Pulmonary artery endothelial cell (primary cell): ENCODE data around the gene RREB1. TPM values are rescaled to one million over a fixed set of nuclear protein-coding genes. Genes with fewer than 3 reads are reported as not detected.

Experiments used
- DNase-seq: peaks from one replicate; pipeline ENCODE4 v3.0.0-alpha.2; 2011; ENCODE audit warnings: low read depth, low spot score
- total RNA-seq: library from RNA; depleted of rRNA; stranded (reverse); fragments of >200 nt; gene quantifications from 2 replicates; pipeline ENCODE4 v1.2.3, GENCODE V29; 2014

RREB1 gene
- total RNA-seq, 1 donor from 2014 or later, result 13.5 TPM

- no peak for DNase-seq
Observed at GRCh38 chr6:7100072-7100752, 7.5 kb upstream of the RREB1 start.

GRCh38 chr6:7100753-7101081 lies 7.0 kb upstream of the RREB1 start:
- no peak for DNase-seq

GRCh38 chr6:7101290-7101689 lies 6.5 kb upstream of the RREB1 start:
- no peak for DNase-seq

GRCh38 chr6:7104752-7105151 lies 3.0 kb upstream of the RREB1 start:
- no peak for DNase-seq

- no peak for DNase-seq
Observed at GRCh38 chr6:7106215-7106751, 1.5 kb upstream of the RREB1 start.

- no peak for DNase-seq
Observed at GRCh38 chr6:7106752-7107577, 796 bp upstream of the RREB1 start.

GRCh38 chr6:7108196-7108963 lies 619 bp downstream of the RREB1 start:
- DNase-seq, result no peak

- DNase-seq, result no peak
Observed at GRCh38 chr6:7108964-7109836, 1.4 kb downstream of the RREB1 start.

GRCh38 chr6:7110092-7110792 lies 2.5 kb downstream of the RREB1 start:
- no peak for DNase-seq

- no peak for DNase-seq
Observed at GRCh38 chr6:7111095-7111690, 3.4 kb downstream of the RREB1 start.

- DNase-seq, result no peak
Observed at GRCh38 chr6:7112171-7112570, 4.4 kb downstream of the RREB1 start.

GRCh38 chr6:7112741-7113313 lies 5.1 kb downstream of the RREB1 start:
- no peak for DNase-seq

GRCh38 chr6:7114744-7115458 lies 7.1 kb downstream of the RREB1 start:
- no peak for DNase-seq

GRCh38 chr6:7115543-7116231 lies 7.9 kb downstream of the RREB1 start:
- no peak for DNase-seq

GRCh38 chr6:7119272-7119801 lies 11.6 kb downstream of the RREB1 start:
- no peak for DNase-seq

GRCh38 chr6:7121700-7122241 lies 14.0 kb downstream of the RREB1 start:
- DNase-seq, result no peak

- DNase-seq, result no peak
Observed at GRCh38 chr6:7122684-7123083, 14.9 kb downstream of the RREB1 start.

GRCh38 chr6:7124114-7124513 lies 16.4 kb downstream of the RREB1 start:
- DNase-seq, result no peak
